NCI-H460 (cell line): ENCODE results near the gene MUC4. TPM values are rescaled to one million over a fixed set of nuclear protein-coding genes. Genes with fewer than 3 reads are reported as not detected.

ENCODE experiments used
- DNase-seq: peaks from one replicate; pipeline ENCODE4 v3.0.0-alpha.2; 2016; ENCODE audit warnings: low read depth; ENCODE audit errors: extremely low read depth
- polyA plus RNA-seq: library from polyadenylated mRNA; depleted of rRNA; stranded (reverse); fragments of >200 nt; gene quantifications from 2 replicates; pipeline ENCODE4 v1.2.3, GENCODE V29; 2014; cell fraction: nucleus; rRNA removed
- total RNA-seq: library from RNA; depleted of rRNA; stranded (reverse); fragments of >200 nt; shearing (Covaris generic); gene quantifications from 2 replicates; pipeline ENCODE4 v1.2.3, GENCODE V29; 2014; rRNA removed

The MUC4 gene
- not detected in 2 replicates for total RNA-seq
- not detected in 2 replicates for polyA plus RNA-seq

- DNase-seq, result no peak
Observed at GRCh38 chr3:195811756-195812155, at the start of gene MUC4. Gene MUC4, minus strand, starts transcription at chr3:195811929. Its CDS starts 112 bp downstream, at chr3:195811817.

- no peak for DNase-seq
Observed at GRCh38 chr3:195860456-195860855, 48.7 kb upstream of the MUC4 start.

GRCh38 chr3:195859846-195860411, 48.2 kb upstream of the MUC4 start:
- no peak for DNase-seq

GRCh38 chr3:195859061-195859845, 47.5 kb upstream of the MUC4 start:
- DNase-seq, result peak; percentile 40

- no peak for DNase-seq
Observed at GRCh38 chr3:195856410-195857084, 44.8 kb upstream of the MUC4 start.

GRCh38 chr3:195855471-195856409, 44.0 kb upstream of the MUC4 start:
- no peak for DNase-seq

GRCh38 chr3:195854628-195855294, 43.0 kb upstream of the MUC4 start:
- DNase-seq, result no peak

- no peak for DNase-seq
Observed at GRCh38 chr3:195853996-195854395, 42.3 kb upstream of the MUC4 start.

GRCh38 chr3:195853036-195853435, 41.3 kb upstream of the MUC4 start:
- DNase-seq, result no peak

- DNase-seq, result peak; percentile 85
Observed at GRCh38 chr3:195850857-195851543, 39.3 kb upstream of the MUC4 start.

GRCh38 chr3:195849322-195850074, 37.8 kb upstream of the MUC4 start:
- DNase-seq, result no peak

GRCh38 chr3:195847055-195847950, 35.6 kb upstream of the MUC4 start:
- DNase-seq, result no peak

- DNase-seq, result no peak
Observed at GRCh38 chr3:195845483-195845882, 33.8 kb upstream of the MUC4 start.

- DNase-seq, result no peak
Observed at GRCh38 chr3:195844671-195845218, 33.0 kb upstream of the MUC4 start.

- no peak for DNase-seq
Observed at GRCh38 chr3:195839260-195840010, 27.7 kb upstream of the MUC4 start.

- no peak for DNase-seq
Observed at GRCh38 chr3:195838714-195839113, 27.0 kb upstream of the MUC4 start.
